GM18907 (cell line): ENCODE results near the gene CFAP206.
"Not testable (repeated sequence)": the region's sequence is repeated elsewhere in the genome, so short reads cannot be mapped to it uniquely, and the experiment has no call there.

Source experiments
- ATAC-seq: cut with Tn5 transposase; IDR thresholded peaks from one replicate; pipeline ENCODE4 v1.9.1; 2021; ENCODE audit warnings: mild to moderate bottlenecking, moderate library complexity; ENCODE audit not compliant: unreplicated experiment

Gene CFAP206

DNA sequence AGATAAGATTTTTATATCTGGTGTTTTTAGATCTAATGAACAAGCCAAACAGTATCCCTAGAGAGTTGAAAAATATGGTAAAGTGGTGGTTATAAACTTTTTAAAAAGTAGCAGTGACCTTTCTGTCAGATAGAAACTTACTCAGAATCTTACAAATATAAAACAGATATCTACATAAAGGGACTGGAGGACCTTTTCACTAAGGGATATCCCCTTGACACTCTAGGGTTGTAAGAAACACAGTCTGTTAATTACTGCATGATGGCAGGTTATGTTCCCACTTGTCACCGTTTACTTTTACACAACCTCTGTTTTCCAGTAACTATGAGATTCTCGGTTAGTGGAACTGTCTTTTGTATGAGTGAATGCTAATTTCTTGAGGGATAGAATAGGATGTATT is 11.5 kb downstream of the CFAP206 start:
- no peak for ATAC-seq

DNA sequence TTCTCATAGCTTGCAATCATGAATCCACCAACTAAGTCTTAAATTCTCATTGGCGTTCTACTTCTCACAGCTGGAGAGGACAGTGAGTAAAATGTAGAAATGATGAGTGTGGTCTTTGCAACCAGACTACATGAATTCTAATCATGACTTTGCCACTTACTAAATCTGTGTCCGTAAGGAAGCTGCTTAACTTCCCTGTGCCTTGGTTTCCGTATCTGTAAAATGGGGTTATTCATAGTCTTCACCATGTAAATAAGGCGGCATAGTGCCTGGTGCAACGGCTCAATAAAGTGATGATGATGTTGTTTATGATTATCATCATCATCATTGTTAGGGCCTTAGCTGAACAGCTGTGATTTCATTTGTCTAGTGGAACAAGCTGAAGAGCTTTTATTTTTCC is 12.6 kb downstream of the CFAP206 start:
- ATAC-seq, result no peak

DNA sequence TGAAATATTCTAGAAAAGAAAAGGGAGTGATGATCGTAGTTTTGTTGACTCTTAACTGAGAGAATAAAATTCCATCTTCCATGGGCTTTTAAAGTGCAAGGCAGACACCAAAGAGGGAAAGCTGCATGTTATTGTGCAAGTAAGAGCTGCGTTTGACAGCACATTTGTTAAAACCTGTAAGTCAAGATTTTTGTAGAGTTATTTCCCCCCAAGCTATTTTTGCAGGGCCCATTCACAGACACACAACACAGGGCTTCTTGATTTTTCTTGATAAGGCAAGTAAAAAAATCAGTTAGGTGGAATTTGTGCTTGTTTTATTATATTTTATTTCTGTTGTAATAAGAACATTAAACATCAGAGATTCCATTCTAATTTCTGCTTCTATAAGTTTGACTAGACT is 13.8 kb downstream of the CFAP206 start:
- ATAC-seq, result no peak

DNA sequence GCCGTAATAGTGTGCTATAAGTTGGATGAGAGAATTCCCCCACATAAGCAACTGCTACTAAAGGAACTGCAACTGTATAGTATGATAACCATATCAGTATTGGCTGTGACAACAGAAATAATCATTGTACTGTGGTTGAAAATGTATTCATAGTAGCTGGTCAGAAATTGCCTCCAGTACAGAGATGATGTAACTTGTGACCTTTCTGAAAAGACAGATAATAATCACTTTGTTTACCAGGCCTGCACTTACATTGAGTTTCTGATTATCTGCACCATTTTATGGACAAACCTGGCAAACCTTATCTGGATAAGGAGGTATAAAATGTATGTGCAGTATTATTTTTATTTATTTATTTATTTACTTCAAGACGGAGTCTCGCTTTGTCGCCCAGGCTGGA is 19.0 kb downstream of the CFAP206 start:
- ATAC-seq, result no peak

DNA sequence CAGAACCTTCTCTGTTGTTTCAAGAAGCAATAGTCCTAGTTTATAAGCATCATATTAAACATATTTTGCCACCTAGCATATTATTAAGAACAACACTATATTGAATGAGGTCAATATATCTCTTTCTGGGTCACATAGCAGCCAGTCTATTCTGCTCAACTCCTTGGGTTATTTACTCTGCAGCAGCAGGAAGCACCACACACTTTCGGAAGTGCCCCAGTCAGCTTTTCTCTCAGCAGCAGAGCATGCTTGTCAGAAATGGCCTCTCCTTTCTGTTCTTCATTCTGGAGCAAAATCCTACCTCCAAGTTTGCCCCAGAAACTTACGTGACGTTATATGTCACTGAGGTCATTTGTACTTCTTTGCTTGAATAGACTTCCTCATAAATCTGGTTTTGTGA is 22.7 kb downstream of the CFAP206 start:
- no peak for ATAC-seq

DNA sequence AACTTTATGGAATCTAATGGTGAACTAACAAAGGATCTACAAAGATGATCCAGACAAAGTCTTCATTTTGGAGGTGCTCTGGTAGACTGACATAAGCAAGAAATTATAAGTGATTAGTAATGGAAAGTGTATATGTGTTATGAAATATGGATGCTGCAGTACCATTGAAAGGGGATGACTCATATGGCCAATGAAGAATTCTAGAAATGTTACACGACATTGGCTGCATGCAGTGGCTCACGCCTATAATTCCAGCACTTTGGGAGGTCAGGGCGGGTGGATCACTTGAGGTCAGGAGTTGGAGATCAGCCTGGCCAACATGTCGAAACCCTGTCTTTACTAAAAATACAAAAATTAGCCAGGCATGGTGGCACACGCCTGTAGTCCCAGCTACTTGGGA is 23.5 kb downstream of the CFAP206 start:
- no peak for ATAC-seq

DNA sequence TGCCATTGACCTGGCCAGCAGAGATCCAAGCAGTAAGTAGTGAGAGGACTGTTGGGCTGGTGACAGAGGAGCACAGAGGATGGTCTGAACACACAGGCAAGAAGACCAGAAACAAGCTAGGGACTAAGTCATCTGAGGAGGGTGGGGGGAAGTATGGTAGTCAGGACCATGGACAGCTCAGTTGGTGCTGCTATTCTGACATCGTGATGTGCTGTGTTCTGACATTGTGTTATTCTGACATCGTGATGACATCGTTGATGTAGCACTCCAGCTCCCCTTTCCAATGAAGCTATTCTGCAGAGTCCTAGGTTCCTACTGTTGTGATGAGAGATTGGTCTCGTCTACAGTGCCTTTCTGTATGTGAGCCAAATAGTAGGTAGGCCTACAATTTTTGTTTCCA is 28.7 kb downstream of the CFAP206 start:
- peak; percentile 68 for ATAC-seq

DNA sequence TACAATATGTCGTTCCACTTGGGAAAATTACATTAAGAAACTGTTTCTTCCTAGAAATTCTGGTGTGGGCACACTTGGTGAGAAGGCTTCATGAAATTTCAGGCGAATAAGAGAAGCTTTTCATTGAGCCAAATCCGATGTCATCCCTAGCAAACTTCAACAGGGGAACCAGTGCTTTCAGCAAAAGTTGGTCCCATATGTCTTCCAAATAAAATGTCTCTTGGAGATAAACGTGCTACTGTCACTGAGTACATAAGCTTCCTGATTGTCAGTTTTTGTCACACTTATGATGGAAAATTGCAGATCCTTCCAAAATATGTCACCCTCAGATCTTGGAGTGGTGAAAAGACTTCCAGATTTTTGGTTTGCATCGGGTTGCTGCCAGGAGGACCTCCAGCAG is 33.9 kb downstream of the CFAP206 start:
- ATAC-seq, result no peak

DNA sequence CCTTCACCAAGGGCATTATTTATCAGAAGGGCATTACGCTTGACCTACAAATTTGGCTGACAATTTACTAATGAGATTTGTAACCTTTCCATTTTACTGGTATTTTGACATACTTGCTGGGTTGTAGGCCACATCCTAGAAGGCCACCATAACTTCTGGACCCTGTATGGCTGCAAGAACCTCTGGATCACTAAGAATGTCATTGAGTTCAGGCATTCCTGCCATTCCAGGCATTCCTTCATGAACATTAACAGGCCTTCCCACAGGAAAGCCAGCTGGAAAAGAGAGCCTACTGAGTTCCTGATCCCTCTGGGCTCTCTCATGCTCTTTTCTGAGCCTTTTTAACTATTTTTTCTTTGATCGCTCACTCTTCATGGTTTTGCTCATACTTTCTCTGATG is 36.6 kb downstream of the CFAP206 start:
- ATAC-seq, result no peak

DNA sequence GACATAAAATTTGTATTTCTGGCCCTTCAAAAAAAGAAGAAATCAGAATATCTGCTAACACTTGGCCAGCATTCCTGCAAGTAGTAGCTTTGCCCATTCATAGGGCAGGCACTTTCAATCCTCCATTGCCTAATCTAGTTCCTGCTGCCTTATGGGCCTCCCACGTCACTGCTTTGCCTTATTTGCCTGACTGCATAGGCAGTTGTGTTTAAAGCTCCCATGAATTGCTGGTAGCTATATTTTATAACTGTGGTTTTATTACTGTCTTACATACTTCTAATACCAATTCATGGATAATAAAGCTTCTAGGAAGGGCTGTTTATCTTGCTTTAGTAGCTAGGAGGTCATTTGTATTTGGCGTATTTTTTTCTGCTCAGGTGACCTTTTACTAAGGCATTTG is 57.3 kb downstream of the CFAP206 start:
- no peak for ATAC-seq

DNA sequence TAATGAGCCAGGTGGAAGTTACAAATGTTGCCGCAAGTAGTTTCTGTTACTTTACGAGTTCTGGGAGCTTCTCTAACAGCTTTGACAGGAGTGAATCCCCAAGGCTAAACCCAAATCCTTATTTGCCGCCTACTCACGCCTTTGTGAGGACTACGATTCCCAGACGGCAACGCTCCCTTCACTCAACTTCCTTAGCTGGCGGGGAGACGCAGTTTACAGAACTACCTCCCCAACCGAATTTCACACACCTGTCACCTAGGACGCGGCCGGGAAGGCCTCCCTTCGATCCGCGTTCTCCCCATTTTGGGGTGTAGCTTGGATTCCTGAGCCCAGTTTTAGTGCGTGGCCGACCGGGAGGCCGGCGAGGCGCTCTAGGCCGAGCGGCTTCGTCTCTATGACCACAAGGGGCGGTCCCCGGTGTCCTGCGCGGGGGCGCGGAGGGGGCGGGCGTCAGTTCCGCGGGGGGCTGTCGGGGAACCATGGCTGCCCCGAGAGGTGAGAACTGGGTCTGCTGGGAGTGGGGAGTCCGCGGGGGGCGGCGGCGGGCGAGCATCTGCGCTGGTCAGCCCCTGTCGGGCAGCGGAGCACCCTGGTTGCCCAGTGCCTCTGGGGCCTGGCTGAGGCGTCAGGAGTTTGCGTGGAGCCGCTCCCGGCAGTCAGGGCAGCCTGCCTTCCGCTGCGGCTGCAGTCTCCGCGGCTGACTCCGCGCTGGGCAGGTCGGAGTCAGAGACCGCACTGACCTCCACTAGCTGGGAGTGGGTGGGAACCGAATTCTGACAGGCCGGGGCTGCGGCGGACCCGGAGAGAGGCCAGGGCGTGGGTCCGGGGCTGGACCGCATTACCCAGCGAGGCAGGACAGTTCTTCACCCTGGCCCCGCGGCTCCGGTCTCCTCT is 65.0 kb downstream of the CFAP206 start, which contains the start of gene SLC35A1:
Gene SLC35A1 (plus strand): TSS at position 450 of the 894 bp plus-strand sequence. CDS start 30 bp downstream, at position 480.
- ATAC-seq, result peak; percentile 96

DNA sequence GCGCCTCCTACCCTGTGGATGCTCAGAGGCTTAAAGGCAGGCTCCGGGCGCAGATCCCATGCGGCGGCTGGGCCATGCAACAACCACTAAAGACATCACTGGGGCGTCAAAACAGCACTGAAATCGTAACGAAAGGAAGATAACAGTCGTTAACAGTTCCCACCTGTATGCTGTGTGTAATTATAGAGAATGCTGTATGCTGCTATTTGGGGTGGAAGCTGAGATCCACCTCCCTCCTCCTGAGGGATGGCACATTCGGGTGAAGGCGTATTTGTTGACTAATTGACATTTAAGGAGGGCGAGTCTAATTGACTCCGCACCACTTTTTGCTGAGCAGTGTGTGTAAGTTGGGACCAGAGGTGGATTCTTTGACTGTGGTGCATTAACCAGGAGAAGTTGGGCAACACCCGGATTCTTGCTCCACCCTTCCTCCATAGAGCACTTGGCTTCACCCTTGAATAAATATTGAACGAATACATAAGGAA is 65.7 kb downstream of the CFAP206 start:
- peak; percentile 76 for ATAC-seq

DNA sequence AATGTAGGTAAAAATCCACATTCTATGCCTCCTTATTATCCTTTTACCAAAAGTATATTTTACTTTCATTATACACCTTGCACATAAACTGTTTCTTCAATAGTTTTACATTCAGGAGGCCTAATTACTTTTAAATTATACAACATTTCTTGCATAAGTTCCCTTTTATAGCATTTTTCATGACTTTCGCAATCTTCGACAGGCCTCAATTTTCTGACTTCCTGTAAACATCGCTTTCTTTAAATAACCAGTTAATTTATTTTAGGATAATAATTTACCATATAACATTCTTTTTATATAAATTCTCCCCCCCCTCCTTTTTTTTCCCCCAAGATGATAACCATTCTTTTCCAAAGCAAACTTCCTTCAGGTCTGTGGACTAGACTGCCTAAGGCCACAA is 74.2 kb downstream of the CFAP206 start:
- no peak for ATAC-seq

DNA sequence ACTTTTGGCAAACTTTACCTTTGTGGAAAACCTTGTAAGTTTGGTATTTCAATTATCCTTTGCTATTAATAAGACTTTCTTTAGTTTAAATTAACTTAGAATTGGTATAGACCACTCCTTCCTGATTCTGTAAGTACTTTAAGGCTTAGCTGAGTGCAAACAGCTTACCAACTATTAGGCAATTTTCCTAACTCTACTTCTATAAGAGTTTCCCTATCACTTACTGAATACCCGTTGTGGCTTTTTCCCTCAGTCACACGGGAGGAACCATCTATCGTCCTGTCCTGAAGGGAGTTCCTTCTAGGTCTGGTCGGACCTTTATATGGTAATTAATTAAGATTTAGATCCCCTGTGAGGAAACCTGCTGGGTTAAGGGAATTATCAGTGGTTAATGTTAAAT is 74.6 kb downstream of the CFAP206 start:
- no peak for ATAC-seq

DNA sequence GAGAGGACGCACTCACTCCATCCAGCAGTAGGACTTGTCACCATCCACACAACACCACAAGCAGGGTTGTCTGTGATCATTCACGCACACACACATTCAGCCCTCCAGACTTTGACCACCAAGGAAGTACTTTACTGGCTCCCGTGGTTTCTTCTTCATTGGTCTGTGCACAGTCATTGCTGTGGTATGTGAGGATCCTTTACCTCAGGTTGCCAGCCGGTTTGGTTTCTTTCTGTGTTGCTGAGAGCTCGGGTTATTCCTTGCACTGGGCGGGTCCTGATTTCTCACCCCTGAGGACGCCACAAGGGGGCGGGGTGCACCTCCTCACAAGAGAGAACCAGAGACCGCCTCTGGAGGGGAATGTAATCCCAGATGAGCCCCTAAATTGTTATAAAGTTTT is 76.2 kb downstream of the CFAP206 start:
- no peak for ATAC-seq

DNA sequence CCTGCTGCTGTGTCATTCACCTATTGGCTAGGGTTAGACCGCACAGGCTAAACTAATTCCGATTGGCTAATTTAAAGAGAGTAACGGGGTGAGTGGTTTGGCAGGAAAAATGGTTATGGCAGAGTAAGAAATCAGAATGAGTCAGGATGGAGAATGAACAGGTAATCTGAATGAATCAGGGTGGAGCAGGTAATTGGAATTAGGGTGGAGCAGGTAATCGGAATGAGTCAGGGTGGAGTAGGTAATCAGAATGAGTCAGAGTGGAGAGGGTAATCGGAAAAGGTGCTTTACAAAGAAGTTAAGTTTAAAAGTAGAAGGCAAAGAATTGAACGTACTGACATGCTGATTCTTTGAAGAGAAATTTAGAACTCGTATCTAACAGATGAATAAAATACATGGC is 76.7 kb downstream of the CFAP206 start:
- no peak for ATAC-seq

DNA sequence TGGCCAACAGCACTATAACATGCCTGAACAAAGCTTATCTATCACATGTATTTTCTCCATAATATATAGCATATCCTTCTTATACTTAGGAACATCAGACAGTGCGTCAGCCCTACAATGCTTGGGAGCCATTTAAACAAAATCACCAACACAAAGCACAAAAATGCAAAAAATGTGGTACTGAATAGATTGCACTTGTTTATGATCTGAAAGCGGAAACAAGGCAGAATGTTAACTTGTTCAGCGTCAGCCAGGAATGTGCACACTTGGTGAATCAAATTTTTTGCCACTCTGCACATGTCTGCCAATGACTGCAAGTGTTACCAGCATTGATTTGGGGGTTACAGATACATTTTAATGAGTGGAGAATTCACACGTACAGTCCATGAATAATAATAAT is 79.8 kb downstream of the CFAP206 start:
- ATAC-seq, result no peak

DNA sequence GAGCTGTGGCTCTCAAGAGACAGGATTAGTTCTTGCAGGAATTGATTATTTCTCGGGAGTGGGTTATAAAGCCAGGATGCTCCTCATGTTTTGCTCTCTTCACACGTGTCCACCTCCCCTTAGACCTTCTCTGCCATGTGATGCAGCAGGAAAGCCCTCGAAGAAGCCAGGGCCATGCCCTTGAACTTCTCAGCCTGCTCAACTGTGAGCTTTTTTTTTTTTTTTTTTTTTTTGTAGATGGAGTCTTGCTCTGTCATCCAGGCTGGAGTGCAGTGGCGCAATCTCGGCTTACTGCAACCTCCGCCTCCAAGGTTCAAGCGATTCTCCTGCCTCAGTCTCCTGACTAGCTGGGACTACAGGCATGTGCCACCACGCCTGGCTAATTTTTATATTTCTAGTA is 81.6 kb downstream of the CFAP206 start:
- ATAC-seq, result not testable (repeated sequence)

DNA sequence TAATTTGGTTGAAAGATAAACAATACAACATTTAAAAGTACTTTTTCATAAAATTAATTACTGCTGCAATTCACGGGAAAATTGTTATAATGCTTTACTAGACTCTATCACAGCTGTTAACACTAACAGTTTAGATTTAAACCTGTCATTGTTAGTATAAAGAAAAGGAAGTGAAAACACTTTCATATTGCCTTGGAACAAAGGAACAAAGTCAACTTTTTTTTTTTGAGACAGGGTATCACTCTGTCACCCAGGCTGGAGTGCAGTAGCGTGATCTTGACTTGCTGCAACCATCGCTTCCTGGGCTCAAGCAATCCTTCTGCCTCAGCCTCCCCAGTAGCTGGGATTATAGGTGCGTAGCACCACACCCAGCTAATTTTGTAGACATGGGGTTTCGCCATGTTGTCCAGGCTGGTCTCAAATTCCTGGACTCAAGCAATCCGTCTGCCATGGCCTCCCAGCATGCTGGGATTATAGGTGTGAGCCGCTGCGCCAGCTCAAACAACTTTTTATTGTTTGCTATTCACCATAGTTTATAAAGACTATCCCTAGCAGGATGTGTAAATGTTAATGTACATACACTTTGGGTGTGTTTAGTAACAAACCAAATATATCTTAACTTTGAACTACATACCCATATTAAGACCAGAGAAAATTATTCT is 87.1 kb downstream of the CFAP206 start:
- peak; percentile 50 for ATAC-seq

DNA sequence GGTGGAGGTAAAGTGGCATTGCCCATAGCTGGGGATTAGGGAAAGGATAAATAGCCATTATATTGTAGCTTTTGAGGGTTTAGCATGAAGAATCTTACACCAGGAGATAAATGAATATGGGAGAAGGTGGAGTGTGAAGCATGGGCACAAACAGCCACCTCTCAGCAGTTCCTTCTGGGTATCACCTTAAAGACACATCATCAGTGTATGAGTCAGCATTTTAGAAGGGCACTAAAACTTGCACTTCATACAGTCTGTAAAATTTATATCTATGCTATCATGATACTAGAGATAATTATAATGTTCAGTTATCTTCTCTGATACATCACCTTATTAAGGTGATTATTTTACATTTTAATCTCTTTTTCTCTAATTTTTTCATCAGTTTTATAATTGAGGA is 90.3 kb downstream of the CFAP206 start:
- no peak for ATAC-seq

DNA sequence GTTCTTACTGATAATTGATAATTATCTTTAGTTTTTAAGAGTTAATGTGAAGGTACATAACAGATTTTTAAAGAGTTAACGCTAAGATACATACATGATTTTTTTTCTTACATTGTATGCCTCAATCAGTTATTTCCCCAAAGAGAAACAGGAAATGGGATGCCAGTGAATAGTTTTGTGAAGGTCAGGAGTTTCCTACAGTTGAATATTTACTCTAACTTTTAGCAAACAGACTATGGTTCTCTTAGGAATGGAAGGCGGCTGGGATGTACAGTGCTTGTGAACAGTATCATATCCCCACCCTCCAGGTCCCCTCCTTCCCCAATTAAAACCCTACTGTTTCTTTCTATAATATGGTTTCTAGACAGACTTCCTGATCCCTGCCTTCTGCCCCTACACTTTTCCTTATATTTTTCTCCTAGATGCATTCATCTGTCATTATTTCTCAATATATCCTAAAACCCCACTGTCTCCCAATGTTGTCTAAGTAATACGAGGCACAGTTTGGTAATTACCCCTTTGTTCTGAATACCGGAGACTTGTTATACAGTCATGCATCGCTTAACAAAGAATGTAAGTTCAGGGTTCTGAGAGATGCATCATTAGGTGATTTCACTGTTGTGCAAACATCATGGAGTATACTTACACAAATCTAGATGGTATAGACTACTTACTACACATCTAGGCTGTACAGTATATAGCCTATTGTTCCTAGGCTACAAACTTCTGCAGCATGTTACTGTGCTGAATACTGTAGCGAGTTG is 94.2 kb downstream of the CFAP206 start:
- ATAC-seq, result no peak
